Uterus (tissue), 4 donors: ENCODE measurements around the gene NTN5. TPM values are rescaled to one million over a fixed set of nuclear protein-coding genes. Genes with fewer than 3 reads are reported as not detected.
"Not testable (repeated sequence)": the region's sequence is repeated elsewhere in the genome, so short reads cannot be mapped to it uniquely, and the experiment has no call there.

ENCODE experiments used
- DNase-seq, 2 donors: peaks; one replicate each; pipeline ENCODE4 v3.0.0-alpha.2; 2019 to 2020
- H3K27ac ChIP-seq, 2 donors: fragments of 200-600 bp; sonication (generic); 1 replicate in 1 of 2; 2 replicates in 1 of 2; pipeline ENCODE4 v1.5.1; 2016 to 2018
- H3K27me3 ChIP-seq, 2 donors: fragments of 200-600 bp; sonication (generic); one replicate each; pipeline ENCODE4 v1.5.1; 2018 to 2019; ENCODE audit warnings: control low read depth in 1 of 2
- H3K36me3 ChIP-seq, 2 donors: fragments of 200-600 bp; sonication (generic); one replicate each; pipeline ENCODE4 v1.5.1; 2019; ENCODE audit warnings: control low read depth in 1 of 2
- H3K4me1 ChIP-seq, 2 donors: fragments of 200-600 bp; sonication (generic); one replicate each; pipeline ENCODE4 v1.5.1; 2018 to 2019; ENCODE audit warnings: control low read depth in 1 of 2
- H3K4me3 ChIP-seq, 2 donors: fragments of 200-600 bp; sonication (generic); 1 replicate in 1 of 2; 2 replicates in 1 of 2; pipeline ENCODE4 v1.5.1; 2018 to 2019; ENCODE audit warnings: mild to moderate bottlenecking in 1 of 2
- H3K9me3 ChIP-seq, 2 donors: fragments of 200-600 bp; sonication (generic); one replicate each; pipeline ENCODE4 v1.5.1; 2019; ENCODE audit warnings: control low read depth in 1 of 2
- POLR2A ChIP-seq, 2 donors: fragments of 450-650 bp; IDR thresholded peaks; one replicate each; pipeline ENCODE4 v1.6.1; 2016; ENCODE audit warnings: antibody characterized with exemption in 2 of 2, mild to moderate bottlenecking in 1 of 2, moderate library complexity in 1 of 2
- intact Hi-C: fragments of 100-400 bp; cut with DNase I; formaldehyde crosslinking; loops from one replicate; pipeline ENCODE4 v1.15.1; 2023; ENCODE audit warnings: low total_unique reads
- total RNA-seq, 4 donors: library from RNA; depleted of rRNA in 3 of 4; stranded (reverse); fragments of >200 nt in 3 of 4; gene quantifications; one replicate each; pipeline versions ENCODE4 v1.1.0 to v1.2.4, GENCODE V29; 2014 to 2023
- TF ChIP-seq, protein P1 (sequence below), 4 experiments: fragments of 200-600 bp in 2 of 4; fragments of 450-650 bp in 2 of 4; sonication (generic) in 2 of 4; IDR thresholded peaks; one replicate each; pipeline ENCODE4 v1.5.1; 2016 to 2019; ENCODE audit warnings: antibody characterized with exemption in 4 of 4, mild to moderate bottlenecking in 2 of 4, moderate library complexity in 1 of 4
- donor health status: DM: yes; HTN: yes; CAD: no.

NTN5 gene
- total RNA-seq, 4 donors from 2014 or later = 1.1 to 4.1 TPM; not detected in 2

DNA sequence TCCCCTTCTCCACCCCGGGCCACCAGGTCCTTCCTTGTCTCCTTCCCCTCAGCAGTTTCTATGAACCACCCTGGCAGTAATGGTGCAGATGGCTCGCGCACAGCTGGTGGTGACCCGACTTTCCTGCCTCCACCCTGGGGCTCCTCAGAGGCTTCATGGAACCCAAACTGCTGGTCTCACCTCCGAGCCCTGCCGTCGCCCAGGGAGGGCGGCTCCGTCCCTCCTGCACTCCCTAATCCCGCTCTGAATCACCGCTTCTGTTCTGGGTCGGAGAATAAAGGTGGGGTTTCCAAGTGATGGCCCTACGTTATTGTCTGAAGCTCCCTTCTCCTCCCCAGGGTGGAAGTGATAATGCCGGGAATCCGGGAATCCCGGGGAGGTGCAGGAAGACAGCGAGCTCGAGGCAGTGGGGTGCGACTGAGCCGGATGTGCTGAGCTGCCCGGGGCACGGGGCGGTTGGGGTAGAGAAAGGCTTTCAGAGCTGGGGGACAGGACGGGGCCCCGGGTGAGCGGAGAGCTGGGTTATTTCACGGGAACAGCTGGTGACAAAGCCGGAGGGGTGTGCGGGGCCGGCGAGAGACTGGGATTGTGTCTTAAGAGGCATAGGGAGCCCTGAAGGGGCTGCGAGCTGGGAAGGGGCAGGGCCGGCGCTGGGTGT is 23.7 kb upstream of the NTN5 start:
- intact Hi-C loops = no loop called here
- H3K9me3 ChIP-seq = no peaks in the 10 kb centered on the region
- no peaks in the 10 kb centered on the region for H3K27me3 ChIP-seq
- no peaks in the 10 kb centered on the region for H3K36me3 ChIP-seq
- DNase-seq = no peak
- no peak for TF ChIP-seq POLR2A (IDR thresholded peaks at IDR 0.05)
- TF ChIP-seq, protein P1, sequence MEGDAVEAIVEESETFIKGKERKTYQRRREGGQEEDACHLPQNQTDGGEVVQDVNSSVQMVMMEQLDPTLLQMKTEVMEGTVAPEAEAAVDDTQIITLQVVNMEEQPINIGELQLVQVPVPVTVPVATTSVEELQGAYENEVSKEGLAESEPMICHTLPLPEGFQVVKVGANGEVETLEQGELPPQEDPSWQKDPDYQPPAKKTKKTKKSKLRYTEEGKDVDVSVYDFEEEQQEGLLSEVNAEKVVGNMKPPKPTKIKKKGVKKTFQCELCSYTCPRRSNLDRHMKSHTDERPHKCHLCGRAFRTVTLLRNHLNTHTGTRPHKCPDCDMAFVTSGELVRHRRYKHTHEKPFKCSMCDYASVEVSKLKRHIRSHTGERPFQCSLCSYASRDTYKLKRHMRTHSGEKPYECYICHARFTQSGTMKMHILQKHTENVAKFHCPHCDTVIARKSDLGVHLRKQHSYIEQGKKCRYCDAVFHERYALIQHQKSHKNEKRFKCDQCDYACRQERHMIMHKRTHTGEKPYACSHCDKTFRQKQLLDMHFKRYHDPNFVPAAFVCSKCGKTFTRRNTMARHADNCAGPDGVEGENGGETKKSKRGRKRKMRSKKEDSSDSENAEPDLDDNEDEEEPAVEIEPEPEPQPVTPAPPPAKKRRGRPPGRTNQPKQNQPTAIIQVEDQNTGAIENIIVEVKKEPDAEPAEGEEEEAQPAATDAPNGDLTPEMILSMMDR (IDR thresholded peaks at IDR 0.05) = no peak
- H3K4me3 ChIP-seq = peak overlapping the region in 1 of 2 donors; percentile 0
- peak overlapping the region; percentile 17 to 30 for H3K27ac ChIP-seq
- H3K4me1 ChIP-seq = no peaks in the 10 kb centered on the region

DNA sequence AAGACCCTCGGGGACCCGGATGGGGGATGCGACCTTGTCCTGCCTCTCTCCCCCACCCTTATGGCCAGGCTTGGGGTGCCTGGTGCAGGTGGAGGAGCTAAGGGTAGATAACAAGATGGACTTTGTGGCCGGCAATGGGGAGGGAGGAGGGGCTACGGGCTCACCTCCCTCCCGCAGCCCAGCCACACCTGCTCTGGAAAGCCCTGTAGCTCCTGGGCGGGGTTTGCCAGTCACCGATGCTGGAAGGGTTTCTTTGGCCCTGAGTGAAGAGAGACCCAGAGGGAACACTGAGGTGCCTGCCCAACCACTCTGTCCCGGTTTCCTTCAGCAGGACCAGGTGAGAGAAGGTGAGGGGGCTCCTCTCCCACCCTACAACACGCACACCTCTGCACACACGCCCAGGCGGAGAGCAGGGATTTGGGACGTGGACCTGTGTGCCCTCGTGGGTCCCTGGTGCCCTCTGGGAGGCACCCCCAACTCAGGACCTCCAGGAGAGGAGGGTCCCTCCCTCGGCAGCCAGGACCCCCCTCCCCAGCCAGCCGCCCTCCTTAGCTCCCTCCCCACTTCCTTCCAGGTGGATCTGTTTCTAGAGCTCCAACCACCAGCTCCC is 23.0 kb upstream of the NTN5 start, which contains the start of gene FUT2:
TSS of gene FUT2 (plus strand) at position 229 of the 610 bp plus-strand sequence. CDS start 6,986 bp downstream, outside the sequence.
- H3K9me3 ChIP-seq = no peaks in the 10 kb centered on the region
- intact Hi-C loops = no loop called here
- TF ChIP-seq, protein P1 (IDR thresholded peaks at IDR 0.05) = no peak
- peak in 1 of 2 donors; percentile 27 for TF ChIP-seq POLR2A (IDR thresholded peaks at IDR 0.05)
- H3K27me3 ChIP-seq = no peaks in the 10 kb centered on the region
- H3K36me3 ChIP-seq = no peaks in the 10 kb centered on the region
- peak within 1 kb of the TSS in 1 of 2 donors; percentile 0 for H3K4me3 ChIP-seq
- H3K4me1 ChIP-seq = no peaks in the 10 kb centered on the region
- no peak for DNase-seq
- peak within 1 kb of the TSS; percentile 17 to 30 for H3K27ac ChIP-seq

DNA sequence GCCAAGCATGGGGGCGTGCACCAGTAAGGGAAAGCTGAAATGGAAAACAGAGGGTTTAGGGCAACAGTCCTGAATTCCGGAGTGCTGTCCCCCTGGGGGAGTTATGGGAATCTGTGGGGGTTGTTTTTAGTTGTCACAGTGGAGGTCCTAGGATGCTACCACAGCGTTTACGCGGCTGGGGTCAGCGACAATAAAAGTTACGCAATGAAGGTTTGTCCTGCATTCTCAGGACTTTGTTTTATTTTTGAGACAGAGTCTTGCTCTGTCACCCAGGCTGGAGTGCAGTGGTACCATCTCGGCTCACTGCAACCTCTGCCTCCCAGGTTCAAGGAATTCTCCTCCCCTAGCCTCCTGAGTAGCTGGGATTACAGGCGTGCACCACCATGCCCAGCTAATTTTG is 20.8 kb upstream of the NTN5 start:
- DNase-seq, H3K27ac ChIP-seq, H3K36me3 ChIP-seq, H3K9me3 ChIP-seq, H3K27me3 ChIP-seq, H3K4me3 ChIP-seq, H3K4me1 ChIP-seq, intact Hi-C loops: not testable (repeated sequence)

DNA sequence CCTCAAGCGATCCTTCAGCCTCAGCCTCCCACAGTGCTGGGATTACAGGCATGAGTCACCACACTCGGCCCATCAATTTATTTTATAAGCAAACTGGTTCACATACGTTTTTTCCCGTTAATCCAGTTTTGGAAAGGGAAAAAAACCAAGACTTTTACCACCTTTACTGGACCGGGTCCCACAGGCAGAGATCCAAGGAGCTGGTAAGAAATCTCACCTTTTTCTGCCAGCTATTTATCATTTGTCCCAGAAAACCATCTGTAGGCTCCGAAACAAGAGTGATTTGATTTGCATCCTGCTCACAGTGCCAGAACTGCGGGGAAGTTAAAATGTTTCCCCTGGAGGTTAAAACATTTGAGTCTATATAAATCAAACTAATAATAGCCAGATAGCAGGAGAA is 16.6 kb upstream of the NTN5 start:
- no peaks in the 10 kb centered on the region for H3K9me3 ChIP-seq
- H3K27me3 ChIP-seq = no peaks in the 10 kb centered on the region
- H3K27ac ChIP-seq = peak overlapping the region; percentile 63 to 81
- intact Hi-C loops = no loop called here
- H3K4me1 ChIP-seq = no peaks in the 10 kb centered on the region
- TF ChIP-seq POLR2A (IDR thresholded peaks at IDR 0.05) = no peak
- TF ChIP-seq, protein P1 (IDR thresholded peaks at IDR 0.05) = no peak
- H3K4me3 ChIP-seq = no peak overlapping the region
- H3K36me3 ChIP-seq = no peaks in the 10 kb centered on the region
- peak; percentile 55 to 72 for DNase-seq

DNA sequence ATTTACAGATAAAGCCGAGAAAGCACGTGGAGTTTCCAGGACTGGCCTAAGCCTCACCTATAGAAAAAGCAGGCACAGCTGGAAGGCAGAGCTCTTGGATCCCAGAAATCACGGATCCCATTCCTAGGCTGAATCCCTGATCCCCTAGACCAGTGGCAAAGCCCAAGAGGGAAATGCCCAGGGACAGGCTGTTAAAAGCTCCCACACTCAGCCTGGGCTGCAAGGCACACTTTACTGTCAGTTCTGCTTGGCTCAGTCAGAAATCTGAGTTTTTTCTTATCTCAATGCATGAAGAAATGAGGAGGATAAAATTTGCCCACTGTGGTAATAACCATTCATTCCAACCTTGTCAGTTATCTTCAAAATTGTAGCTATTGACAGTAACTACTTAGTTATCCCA is 15.0 kb upstream of the NTN5 start:
- TF ChIP-seq POLR2A (IDR thresholded peaks at IDR 0.05) = no peak
- TF ChIP-seq, protein P1 (IDR thresholded peaks at IDR 0.05) = no peak
- no peak overlapping the region for H3K27ac ChIP-seq
- H3K9me3 ChIP-seq = no peaks in the 10 kb centered on the region
- intact Hi-C loops = no loop called here
- no peak for DNase-seq
- H3K4me3 ChIP-seq = no peak overlapping the region
- H3K27me3 ChIP-seq = no peaks in the 10 kb centered on the region
- no peaks in the 10 kb centered on the region for H3K36me3 ChIP-seq
- no peaks in the 10 kb centered on the region for H3K4me1 ChIP-seq

DNA sequence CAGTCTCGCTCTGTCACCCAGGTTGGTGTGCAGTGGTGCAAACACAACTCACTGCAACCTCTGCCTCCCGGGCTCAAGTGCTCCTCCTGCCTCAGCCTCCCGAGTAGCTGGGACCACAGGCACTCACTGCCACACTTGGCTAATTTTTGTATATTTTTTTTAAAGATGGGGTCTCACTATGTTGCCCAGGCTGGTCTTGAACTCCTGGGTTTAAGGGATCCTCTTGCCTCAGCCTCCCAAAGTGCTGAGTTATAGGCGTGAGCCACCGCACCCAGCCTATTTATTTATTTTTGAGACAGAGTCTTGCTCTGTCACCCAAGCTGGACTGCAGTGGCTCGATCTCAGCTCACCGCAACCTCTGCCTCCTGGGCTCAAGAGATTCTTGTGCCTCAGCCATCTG is 13.8 kb upstream of the NTN5 start:
- H3K27me3 ChIP-seq, intact Hi-C loops, H3K27ac ChIP-seq, H3K4me3 ChIP-seq, H3K9me3 ChIP-seq, H3K36me3 ChIP-seq, H3K4me1 ChIP-seq, DNase-seq: not testable (repeated sequence)
